Activated CD4-positive, CD25-positive, alpha-beta regulatory T cell treated with anti-CD3 and anti-CD28 coated beads, Interleukin-2, amount 50 U/mL, for 72 hours (primary cell): ENCODE measurements around the gene FGD4.
A peak's percentile ranks its signal among the peaks of the same experiment; 100 is the strongest.

Experiments
- DNase-seq: peaks from one replicate; pipeline ENCODE4 v3.0.0; 2021

The FGD4 gene

GRCh38 chr12:32399370-32400113, at the start of gene FGD4:
TSS of gene FGD4 (plus strand) at chr12:32399558.
- peak; percentile 52 for DNase-seq

DNA sequence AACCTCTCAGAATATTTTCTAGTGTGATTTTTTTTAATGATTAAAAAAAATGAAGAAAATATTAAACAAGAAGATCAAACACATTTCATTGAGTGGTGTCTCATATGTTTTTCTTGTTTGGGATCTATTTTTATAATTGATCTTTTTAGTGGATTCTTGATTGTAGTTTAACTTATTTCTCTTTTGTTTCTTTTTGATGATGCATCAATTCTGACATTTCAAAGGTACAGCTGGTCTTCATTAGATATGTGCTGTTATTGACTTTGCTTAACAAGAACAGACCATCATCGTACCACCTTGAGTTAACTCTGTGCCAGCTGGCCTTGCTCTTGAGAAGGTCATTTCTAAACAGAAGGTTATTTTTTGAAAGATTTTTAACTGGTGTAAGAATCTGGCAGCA, 45.8 kb upstream of the FGD4 start:
- no peak for DNase-seq

GRCh38 chr12:32357601-32358249, 41.6 kb upstream of the FGD4 start:
- no peak for DNase-seq

- DNase-seq: no peak
Observed at GRCh38 chr12:32360956-32361355, 38.4 kb upstream of the FGD4 start.

- no peak for DNase-seq
Observed at GRCh38 chr12:32362892-32363291, 36.5 kb upstream of the FGD4 start.

- no peak for DNase-seq
Observed at GRCh38 chr12:32365473-32366064, 33.8 kb upstream of the FGD4 start.

DNA sequence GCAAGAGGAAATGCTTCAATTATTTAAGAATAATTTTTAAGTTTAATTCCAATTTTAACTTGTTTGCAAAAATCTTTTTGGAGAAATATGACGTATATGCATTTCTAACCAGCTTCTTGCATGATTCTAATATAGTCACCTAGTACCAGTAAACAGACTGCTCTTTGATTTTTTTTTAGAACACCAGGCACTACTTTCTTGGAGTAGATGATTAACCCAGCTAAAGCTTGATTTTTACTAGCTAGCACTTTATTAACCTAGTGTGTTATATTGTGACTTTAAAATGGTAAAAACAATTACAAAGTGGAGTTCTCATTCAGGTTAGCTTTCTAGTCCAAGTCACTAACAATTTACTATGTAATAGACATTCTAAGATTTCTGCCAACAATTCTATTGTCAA, 32.6 kb upstream of the FGD4 start:
- DNase-seq: no peak

DNA sequence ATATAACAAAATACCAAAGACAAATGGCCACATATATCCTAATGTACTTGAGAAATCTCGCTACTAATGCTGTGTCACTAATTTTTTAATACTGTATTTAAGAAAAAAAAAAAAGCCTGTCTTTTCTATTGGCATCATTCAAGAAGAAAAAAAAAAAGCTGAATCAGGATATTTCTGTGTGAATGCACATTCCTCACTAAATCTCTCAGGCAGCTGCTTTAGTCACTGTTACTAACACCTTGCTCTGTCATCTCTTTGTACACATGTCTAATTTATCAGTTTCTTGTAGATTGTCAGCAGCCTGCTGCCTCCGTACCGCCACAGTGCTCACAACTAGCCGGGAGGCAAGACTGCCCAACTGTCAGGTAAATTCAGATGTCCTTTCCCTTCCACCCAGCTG, 32.0 kb upstream of the FGD4 start:
- DNase-seq: no peak

DNA sequence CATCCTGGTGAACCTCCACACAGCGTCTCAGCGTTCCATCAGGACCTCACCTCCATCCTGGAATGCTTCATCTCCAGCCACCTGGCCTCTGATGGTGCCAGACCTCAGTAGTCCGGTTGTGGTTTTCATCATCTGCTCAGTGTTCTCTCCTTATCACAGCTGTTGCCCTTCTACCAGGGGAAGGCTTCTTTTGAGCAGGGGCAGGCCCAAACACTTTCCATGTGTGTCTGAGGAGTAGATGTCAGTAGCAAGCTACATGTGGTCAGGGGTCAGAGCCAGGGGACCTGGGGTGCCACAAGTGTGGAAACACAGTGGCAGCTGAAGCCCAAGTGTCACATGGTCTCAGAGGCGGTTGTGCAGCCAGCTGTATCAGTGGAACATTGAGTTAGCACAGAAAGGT, 30.2 kb upstream of the FGD4 start:
- DNase-seq: no peak

- DNase-seq: no peak
Observed at GRCh38 chr12:32377344-32378055, 21.9 kb upstream of the FGD4 start.

DNA sequence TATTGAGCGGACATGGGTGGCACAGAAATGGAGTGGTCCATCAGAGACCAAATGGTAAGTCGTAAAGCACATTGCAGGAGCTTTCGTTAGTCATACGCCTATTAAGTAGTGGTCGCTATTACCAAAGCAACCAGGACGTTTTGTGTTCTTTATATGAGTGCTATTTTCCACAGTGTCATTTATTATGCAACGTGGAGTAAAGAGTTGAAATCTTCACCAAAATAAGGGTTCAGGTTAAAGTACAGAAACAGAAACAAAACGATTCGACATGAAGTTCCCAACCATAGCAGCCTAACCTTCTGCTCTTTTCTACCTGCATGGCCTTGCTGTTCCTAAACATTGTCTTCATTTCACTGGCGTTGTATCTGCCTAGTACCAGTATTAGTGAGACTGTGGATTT, 20.1 kb upstream of the FGD4 start:
- DNase-seq: no peak

DNA sequence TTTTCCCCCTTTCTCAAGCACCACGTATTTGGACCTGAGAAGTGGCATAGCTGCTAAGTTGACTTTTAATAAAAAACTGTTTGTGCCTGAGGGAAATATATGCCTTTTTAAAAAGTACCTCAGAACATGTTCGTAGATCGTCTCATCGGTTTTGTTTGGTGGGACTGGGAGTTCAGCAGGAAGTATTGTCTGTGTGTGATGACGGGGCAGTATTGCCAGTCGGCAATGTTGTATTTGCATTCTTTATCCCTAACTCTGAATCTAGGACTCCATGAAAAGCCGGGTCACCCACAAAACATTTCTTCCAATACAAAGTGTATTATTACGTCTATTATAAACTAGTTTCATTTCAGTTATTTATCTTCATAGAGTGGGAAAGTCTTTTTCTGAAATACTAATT, 19.7 kb upstream of the FGD4 start:
- no peak for DNase-seq

GRCh38 chr12:32382226-32382625, 17.1 kb upstream of the FGD4 start:
- no peak for DNase-seq

DNA sequence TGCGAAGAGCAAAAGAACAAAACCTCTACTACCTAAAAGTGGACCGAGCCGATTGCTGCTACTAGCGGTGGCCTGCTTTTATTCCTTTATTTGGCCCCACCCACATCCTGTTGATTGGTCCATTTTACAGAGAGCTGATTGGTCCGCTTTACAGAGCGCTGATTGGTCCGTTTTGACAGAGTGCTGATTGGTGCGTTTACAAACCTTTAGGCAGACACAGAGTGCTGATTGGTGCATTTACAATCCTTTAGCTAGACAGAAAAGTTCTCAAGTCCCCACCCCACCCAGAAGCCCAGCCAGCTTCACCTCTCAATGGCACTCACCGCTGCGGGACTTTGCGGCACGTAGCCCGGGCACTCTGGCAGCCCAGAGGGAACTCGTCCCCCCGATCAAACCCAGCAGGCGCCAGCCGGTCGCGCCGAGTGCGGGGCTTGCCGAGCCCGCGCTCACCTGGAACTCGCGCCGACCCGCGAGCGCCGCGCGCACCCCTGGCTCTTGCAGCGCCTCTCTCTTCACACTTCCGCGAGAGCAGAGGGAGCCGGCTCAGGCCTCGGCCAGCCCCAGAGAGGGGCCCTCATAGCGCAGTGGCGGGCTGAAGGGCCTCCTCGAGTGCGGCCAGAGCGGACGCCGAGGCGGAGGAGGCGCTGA, 8.7 kb upstream of the FGD4 start:
- DNase-seq: no peak

DNA sequence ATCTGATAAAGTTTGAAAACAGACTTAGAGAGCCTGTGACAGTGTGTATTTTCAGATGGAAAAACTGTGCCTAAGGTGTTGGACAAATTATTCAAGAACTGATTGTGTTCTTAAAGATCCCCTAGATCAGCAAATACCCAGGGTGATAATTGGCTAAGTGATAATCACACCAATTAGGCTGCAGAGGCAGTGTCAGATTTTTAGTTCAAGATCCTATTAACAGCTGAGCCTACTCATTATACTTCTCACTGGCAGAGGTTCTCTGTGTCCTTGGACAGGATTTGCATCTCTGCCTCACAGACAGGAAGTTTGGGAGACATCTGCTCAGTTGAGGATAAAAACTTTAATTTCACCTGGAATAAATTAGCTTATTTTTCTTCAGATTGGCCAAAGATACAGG, 4.3 kb upstream of the FGD4 start:
- no peak for DNase-seq

- DNase-seq: no peak
Observed at GRCh38 chr12:32397696-32398095, 1.7 kb upstream of the FGD4 start.

DNA sequence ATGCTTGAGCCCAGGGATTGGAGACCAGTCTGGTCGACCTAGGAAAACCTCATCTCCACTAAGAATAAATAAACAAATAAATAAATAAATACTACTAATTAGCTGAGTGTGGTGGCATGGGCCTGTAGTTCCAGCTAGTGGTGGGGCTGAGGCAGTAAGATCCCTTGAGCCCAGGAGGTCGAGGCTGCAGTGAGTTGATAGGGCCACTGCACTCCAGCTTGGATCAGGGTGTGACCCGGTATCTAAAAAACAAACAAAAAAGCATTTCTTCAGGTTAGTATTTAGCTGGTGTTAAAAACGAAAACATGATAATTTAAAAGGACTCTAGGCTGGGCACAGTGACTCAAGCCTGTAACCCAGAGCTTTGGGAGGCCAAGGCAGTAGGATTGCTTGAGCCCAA, 1.2 kb upstream of the FGD4 start:
- no peak for DNase-seq

DNA sequence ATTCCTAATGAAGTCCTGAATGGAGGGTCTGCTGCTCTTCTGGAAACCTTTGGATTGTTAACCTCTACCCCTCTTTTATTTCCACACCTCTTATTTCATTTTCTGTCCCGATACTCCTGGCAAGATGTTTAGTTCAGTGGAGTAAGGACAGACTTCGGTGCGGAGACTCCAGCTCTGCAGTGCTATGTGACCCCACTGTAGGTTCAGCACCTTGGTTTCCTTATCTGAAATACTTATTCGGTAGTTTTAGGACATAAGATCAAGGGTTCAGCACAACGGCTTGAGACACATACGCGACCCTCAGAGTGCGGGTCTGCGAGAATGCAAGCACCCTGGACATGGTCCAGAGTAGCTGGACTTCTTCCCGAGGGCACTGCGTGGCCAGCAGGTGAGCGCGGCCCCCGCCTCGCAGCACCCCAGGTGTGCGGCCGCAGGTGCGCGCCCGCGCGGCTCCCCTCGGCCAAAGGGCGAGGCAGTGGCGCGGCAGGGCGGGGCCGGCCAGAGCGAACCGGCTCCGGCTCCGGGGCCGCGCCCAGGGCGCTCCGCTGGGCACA, 465 bp upstream of the FGD4 start:
- no peak for DNase-seq

DNA sequence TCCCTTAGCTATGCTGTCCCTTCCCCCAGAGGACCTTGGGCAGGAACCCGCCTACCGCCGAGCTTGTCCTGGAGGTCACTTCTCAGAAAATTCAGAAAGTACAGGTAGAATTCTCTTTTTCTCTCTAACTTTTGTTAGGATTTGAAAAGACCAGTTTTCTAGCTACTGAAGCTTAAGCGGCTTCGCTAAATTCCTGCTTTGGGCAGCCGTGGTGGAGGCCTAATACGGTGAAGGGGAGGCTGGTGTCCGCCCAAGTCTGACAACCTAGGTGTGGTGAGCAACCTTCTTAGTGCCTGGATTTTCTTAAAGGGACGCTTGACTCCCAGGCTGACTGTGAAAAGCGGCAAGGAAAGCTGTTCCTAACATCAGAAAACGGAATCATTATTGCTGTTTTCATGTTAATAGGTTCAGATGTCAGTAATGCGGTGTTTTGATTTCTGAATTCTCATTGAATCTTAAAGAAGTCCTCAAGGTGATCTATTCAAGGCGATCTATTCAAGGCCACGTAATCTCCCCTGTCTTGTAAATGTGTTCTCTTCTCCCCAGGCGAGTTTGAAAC, 835 bp downstream of the FGD4 start:
- DNase-seq: no peak

DNA sequence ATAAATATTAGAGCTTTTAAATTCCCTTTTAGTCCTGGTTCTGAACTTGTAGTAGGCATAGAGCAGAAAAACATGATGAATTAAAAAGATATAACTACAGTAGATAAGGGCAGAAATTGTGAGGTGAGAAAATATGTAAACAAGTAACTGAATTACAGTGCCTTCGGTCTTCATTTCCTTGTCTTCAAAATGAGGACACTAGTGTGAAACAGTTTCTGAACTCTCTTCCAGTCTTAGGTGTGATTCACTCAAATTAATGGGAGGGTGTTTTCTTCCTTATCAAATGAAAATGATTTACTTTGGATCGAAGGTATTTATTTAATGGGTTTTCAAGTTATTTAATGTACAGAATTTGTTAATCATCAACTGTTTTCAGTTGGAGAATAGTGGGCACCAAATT, 1.5 kb downstream of the FGD4 start:
- DNase-seq: no peak

- DNase-seq: no peak
Observed at GRCh38 chr12:32402170-32402569, 2.8 kb downstream of the FGD4 start.

- DNase-seq: no peak
Observed at GRCh38 chr12:32402946-32403345, 3.6 kb downstream of the FGD4 start.

GRCh38 chr12:32407795-32408194, 8.4 kb downstream of the FGD4 start:
- no peak for DNase-seq
